ENCODE data around the gene D2HGDH. TPM values are rescaled to one million over a fixed set of nuclear protein-coding genes. Genes with fewer than 3 reads are reported as not detected.

The D2HGDH gene
- total and polyA plus RNA-seq, 4 donors: 12.4 to 42.8 (median 19.3) TPM

GRCh38 chr2:241743620-241744019 is 9.2 kb downstream of the D2HGDH start:
- Histone ChIP-seq H3K27ac (ENCODE audit: low read depth, low read length) (no peak overlapping the region), H3K4me3 (ENCODE audit: low read depth, low read length) (no peak overlapping the region), H3K27me3 (ENCODE audit: control insufficient read depth, insufficient read depth, low read length) (no peaks in the 10 kb centered on the region), H3K36me3 (ENCODE audit: control insufficient read depth, insufficient read depth, low read length) (peaks cover 68% of the 10 kb centered on the region), H3K9me3 (ENCODE audit: control insufficient read depth, insufficient read depth, low read length) (no peaks in the 10 kb centered on the region), H3K4me1 (ENCODE audit: control insufficient read depth, insufficient read depth, low read length) (peaks cover 3% of the 10 kb centered on the region)
- no peak for DNase-seq (ENCODE audit: low read depth in 4 of 6, low spot score in 6 of 6)
- 94% methylated on average over 15 of the region's 16 CpGs for WGBS (ENCODE audit: insufficient coverage)

- H3K27me3 ChIP-seq (ENCODE audit: control insufficient read depth, insufficient read depth, low read length): no peaks in the 10 kb centered on the region
- no peak overlapping the region for H3K27ac ChIP-seq (ENCODE audit: low read depth, low read length)
- WGBS (ENCODE audit: insufficient coverage): 91% methylated on average over 21 of the region's 24 CpGs
- H3K9me3 ChIP-seq (ENCODE audit: control insufficient read depth, insufficient read depth, low read length): no peaks in the 10 kb centered on the region
- H3K4me3 ChIP-seq (ENCODE audit: low read depth, low read length): no peak overlapping the region
- DNase-seq (ENCODE audit: low read depth in 4 of 6, low spot score in 6 of 6): no peak
- H3K36me3 ChIP-seq (ENCODE audit: control insufficient read depth, insufficient read depth, low read length): peaks cover 70% of the 10 kb centered on the region
- peaks cover 3% of the 10 kb centered on the region for H3K4me1 ChIP-seq (ENCODE audit: control insufficient read depth, insufficient read depth, low read length)
These were observed 9.8 kb downstream of the D2HGDH start for GRCh38 chr2:241744028-241744754.

- peaks cover 3% of the 10 kb centered on the region for H3K4me1 ChIP-seq (ENCODE audit: control insufficient read depth, insufficient read depth, low read length)
- H3K9me3 ChIP-seq (ENCODE audit: control insufficient read depth, insufficient read depth, low read length): no peaks in the 10 kb centered on the region
- H3K36me3 ChIP-seq (ENCODE audit: control insufficient read depth, insufficient read depth, low read length): peaks cover 76% of the 10 kb centered on the region
- no peak overlapping the region for H3K4me3 ChIP-seq (ENCODE audit: low read depth, low read length)
- no peak for DNase-seq (ENCODE audit: low read depth in 4 of 6, low spot score in 6 of 6)
- 80% methylated on average over 13 of the region's 13 CpGs for WGBS (ENCODE audit: insufficient coverage)
- no peaks in the 10 kb centered on the region for H3K27me3 ChIP-seq (ENCODE audit: control insufficient read depth, insufficient read depth, low read length)
- no peak overlapping the region for H3K27ac ChIP-seq (ENCODE audit: low read depth, low read length)
These were observed 10.8 kb downstream of the D2HGDH start for GRCh38 chr2:241745276-241745675.

- WGBS (ENCODE audit: insufficient coverage): 100% methylated on average over 3 of the region's 4 CpGs
These were observed 11.7 kb downstream of the D2HGDH start for GRCh38 chr2:241746084-241746483.

GRCh38 chr2:241748468-241749256 is 14.2 kb downstream of the D2HGDH start:
- Histone ChIP-seq H3K27ac (ENCODE audit: low read depth, low read length) (no peak overlapping the region), H3K4me3 (ENCODE audit: low read depth, low read length) (no peak overlapping the region), H3K4me1 (ENCODE audit: control insufficient read depth, insufficient read depth, low read length) (peaks cover 3% of the 10 kb centered on the region), H3K9me3 (ENCODE audit: control insufficient read depth, insufficient read depth, low read length) (no peaks in the 10 kb centered on the region), H3K27me3 (ENCODE audit: control insufficient read depth, insufficient read depth, low read length) (no peaks in the 10 kb centered on the region), H3K36me3 (ENCODE audit: control insufficient read depth, insufficient read depth, low read length) (peaks cover 86% of the 10 kb centered on the region)
- no peak for DNase-seq (ENCODE audit: low read depth in 4 of 6, low spot score in 6 of 6)
- 94% methylated on average over 32 of the region's 32 CpGs for WGBS (ENCODE audit: insufficient coverage)

More at GRCh38 chr2:241746084-241746483, 11.7 kb downstream of the D2HGDH start:
- Histone ChIP-seq H3K27me3 (ENCODE audit: control insufficient read depth, insufficient read depth, low read length) (no peaks in the 10 kb centered on the region), H3K27ac (ENCODE audit: low read depth, low read length) (no peak overlapping the region), H3K36me3 (ENCODE audit: control insufficient read depth, insufficient read depth, low read length) (peaks cover 78% of the 10 kb centered on the region), H3K4me3 (ENCODE audit: low read depth, low read length) (no peak overlapping the region), H3K9me3 (ENCODE audit: control insufficient read depth, insufficient read depth, low read length) (no peaks in the 10 kb centered on the region), H3K4me1 (ENCODE audit: control insufficient read depth, insufficient read depth, low read length) (peaks cover 3% of the 10 kb centered on the region)
- DNase-seq (ENCODE audit: low read depth in 4 of 6, low spot score in 6 of 6): no peak

- Histone ChIP-seq H3K4me1 (ENCODE audit: control insufficient read depth, insufficient read depth, low read length) (no peaks in the 10 kb centered on the region), H3K27me3 (ENCODE audit: control insufficient read depth, insufficient read depth, low read length) (no peaks in the 10 kb centered on the region), H3K9me3 (ENCODE audit: control insufficient read depth, insufficient read depth, low read length) (no peaks in the 10 kb centered on the region), H3K4me3 (ENCODE audit: low read depth, low read length) (no peak overlapping the region), H3K36me3 (ENCODE audit: control insufficient read depth, insufficient read depth, low read length) (peaks cover 86% of the 10 kb centered on the region), H3K27ac (ENCODE audit: low read depth, low read length) (no peak overlapping the region)
- DNase-seq (ENCODE audit: low read depth in 4 of 6, low spot score in 6 of 6): no peak
- WGBS (ENCODE audit: insufficient coverage): 86% methylated on average over 8 of the region's 22 CpGs
These were observed 15.8 kb downstream of the D2HGDH start for GRCh38 chr2:241750076-241750840.

GRCh38 chr2:241751152-241751551 is 16.7 kb downstream of the D2HGDH start:
- WGBS (ENCODE audit: insufficient coverage): 93% methylated on average over 15 of the region's 15 CpGs
- no peaks in the 10 kb centered on the region for H3K9me3 ChIP-seq (ENCODE audit: control insufficient read depth, insufficient read depth, low read length)
- no peaks in the 10 kb centered on the region for H3K27me3 ChIP-seq (ENCODE audit: control insufficient read depth, insufficient read depth, low read length)
- H3K36me3 ChIP-seq (ENCODE audit: control insufficient read depth, insufficient read depth, low read length): peaks cover 89% of the 10 kb centered on the region
- no peaks in the 10 kb centered on the region for H3K4me1 ChIP-seq (ENCODE audit: control insufficient read depth, insufficient read depth, low read length)
- no peak overlapping the region for H3K4me3 ChIP-seq (ENCODE audit: low read depth, low read length)
- H3K27ac ChIP-seq (ENCODE audit: low read depth, low read length): no peak overlapping the region
- no peak for DNase-seq (ENCODE audit: low read depth in 4 of 6, low spot score in 6 of 6)

- Histone ChIP-seq H3K4me1 (ENCODE audit: control insufficient read depth, insufficient read depth, low read length) (no peaks in the 10 kb centered on the region), H3K9me3 (ENCODE audit: control insufficient read depth, insufficient read depth, low read length) (no peaks in the 10 kb centered on the region), H3K27me3 (ENCODE audit: control insufficient read depth, insufficient read depth, low read length) (no peaks in the 10 kb centered on the region), H3K36me3 (ENCODE audit: control insufficient read depth, insufficient read depth, low read length) (peaks cover 91% of the 10 kb centered on the region), H3K4me3 (ENCODE audit: low read depth, low read length) (no peak overlapping the region), H3K27ac (ENCODE audit: low read depth, low read length) (no peak overlapping the region)
- DNase-seq (ENCODE audit: low read depth in 4 of 6, low spot score in 6 of 6): no peak
- WGBS (ENCODE audit: insufficient coverage): 96% methylated on average over 18 of the region's 18 CpGs
These were observed 17.3 kb downstream of the D2HGDH start for GRCh38 chr2:241751776-241752175.

GRCh38 chr2:241752253-241752652 is 17.8 kb downstream of the D2HGDH start:
- Histone ChIP-seq H3K36me3 (ENCODE audit: control insufficient read depth, insufficient read depth, low read length) (peaks cover 87% of the 10 kb centered on the region), H3K4me1 (ENCODE audit: control insufficient read depth, insufficient read depth, low read length) (no peaks in the 10 kb centered on the region), H3K4me3 (ENCODE audit: low read depth, low read length) (no peak overlapping the region), H3K9me3 (ENCODE audit: control insufficient read depth, insufficient read depth, low read length) (no peaks in the 10 kb centered on the region), H3K27ac (ENCODE audit: low read depth, low read length) (no peak overlapping the region), H3K27me3 (ENCODE audit: control insufficient read depth, insufficient read depth, low read length) (no peaks in the 10 kb centered on the region)
- 95% methylated on average over 14 of the region's 14 CpGs for WGBS (ENCODE audit: insufficient coverage)
- no peak for DNase-seq (ENCODE audit: low read depth in 4 of 6, low spot score in 6 of 6)
